ENCODE results near the gene DNAL4.
A peak's percentile ranks its signal among the peaks of the same experiment; 100 is the strongest.

DNAL4 gene

DNA sequence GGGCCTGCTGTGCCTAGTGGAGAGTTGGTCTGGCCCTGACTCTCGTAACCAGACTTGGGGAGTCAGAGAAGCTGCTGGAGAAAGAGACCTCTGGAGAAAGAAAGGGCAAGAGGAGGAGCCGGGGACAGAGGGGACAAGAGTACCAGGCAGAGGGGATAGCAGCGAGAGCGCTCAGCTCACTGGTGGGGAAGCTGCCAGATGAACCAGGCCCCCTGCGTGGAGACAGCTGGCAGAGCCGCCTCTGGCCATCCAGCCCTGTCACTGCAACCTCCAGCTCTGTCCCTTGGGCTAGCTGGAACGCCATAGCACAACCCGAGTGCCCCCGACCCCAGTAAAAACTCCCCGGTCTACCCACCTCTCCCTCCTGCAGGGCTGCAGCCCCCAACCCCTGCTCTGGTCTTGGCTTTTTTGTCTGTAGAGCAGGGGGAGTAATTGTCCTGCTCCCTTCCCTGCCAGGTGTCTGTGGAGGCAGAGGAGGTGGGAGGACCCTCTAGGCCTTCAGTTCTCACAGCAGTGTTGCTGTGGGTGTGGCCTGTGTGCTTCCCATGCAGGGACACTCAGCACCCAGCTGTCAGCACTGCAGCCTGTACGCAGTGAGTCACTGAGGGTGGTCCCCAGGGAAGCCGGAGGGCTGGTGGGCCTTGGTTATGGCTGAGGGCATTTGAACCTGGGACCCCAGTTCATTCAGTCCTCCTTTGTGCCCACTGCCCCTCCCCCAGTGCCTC, 33.3 kb downstream of the DNAL4 start:
- ATAC-seq = peak; percentile 52
- Mint-ChIP-seq H3K4me1 (peaks cover 32% of the 10 kb centered on the region), H3K36me3 (no peaks in the 10 kb centered on the region), H3K27ac (no peak overlapping the region), H3K9me3 (no peaks in the 10 kb centered on the region), H3K4me3 (peak overlapping the region; percentile 6), H3K27me3 (no peaks in the 10 kb centered on the region)

DNA sequence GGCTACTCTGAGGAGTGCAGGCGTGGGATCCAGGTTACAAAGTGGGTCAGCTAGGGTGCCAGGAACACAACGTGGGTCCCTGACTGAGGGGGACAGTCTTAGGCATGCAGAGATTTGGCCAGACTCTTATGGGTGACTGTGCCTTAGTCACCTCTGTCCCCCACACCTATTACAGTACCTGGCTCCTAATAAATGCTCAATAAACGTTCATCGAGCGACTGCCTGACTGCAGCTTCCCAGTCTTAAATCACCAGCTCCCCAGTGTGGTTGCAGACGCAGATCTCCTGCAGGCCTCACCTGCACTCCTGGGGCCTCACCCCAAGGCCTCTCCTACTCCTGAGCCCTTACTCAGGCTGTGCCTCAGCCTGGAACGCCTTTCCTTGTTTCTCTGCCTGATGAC, 34.9 kb downstream of the DNAL4 start:
- H3K4me1 Mint-ChIP-seq = peaks cover 45% of the 10 kb centered on the region

DNA sequence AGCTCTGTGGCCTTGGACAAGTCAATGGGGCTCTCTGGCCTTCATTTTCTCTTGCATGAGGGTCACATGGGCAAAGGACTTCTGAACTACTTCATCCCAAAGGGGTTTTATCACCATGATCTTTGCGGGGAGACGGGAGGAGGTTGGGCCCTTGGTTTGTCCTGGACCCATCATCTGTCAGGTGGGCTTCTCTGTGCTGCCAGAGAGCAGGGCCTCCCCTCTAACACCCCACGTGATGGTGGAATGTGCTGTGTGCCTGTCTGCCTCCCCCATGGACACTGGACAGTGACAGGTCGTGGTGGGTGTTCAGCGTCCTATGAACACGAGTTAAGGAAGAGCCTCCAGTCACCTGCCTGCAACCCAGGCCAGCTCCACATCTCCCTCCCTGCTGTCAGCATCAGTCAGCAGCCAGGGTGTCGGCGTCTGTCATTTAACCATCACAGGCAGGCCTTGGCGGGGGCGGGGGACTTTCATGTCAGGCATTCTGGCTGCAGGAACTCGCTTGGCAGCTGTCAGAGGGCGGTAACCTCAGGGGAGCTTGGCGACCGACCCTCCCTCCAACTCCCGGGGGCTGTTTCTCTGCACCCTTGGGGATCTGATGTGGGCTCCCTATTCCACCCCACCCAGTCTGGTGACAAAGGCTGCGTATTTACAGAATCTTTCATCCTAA, 35.5 kb downstream of the DNAL4 start:
- Mint-ChIP-seq H3K4me1 (peaks cover 51% of the 10 kb centered on the region), H3K27ac (peak overlapping the region; percentile 99), H3K36me3 (peaks cover 3% of the 10 kb centered on the region), H3K9me3 (no peaks in the 10 kb centered on the region), H3K4me3 (no peak overlapping the region), H3K27me3 (no peaks in the 10 kb centered on the region)
- no peak for ATAC-seq

More for the DNA sequence above, 34.9 kb downstream of the DNAL4 start:
- no peaks in the 10 kb centered on the region for H3K36me3 Mint-ChIP-seq
- no peaks in the 10 kb centered on the region for H3K27me3 Mint-ChIP-seq
- no peaks in the 10 kb centered on the region for H3K9me3 Mint-ChIP-seq
- no peak overlapping the region for H3K4me3 Mint-ChIP-seq
- peak overlapping the region; percentile 99 for H3K27ac Mint-ChIP-seq
- ATAC-seq = no peak

DNA sequence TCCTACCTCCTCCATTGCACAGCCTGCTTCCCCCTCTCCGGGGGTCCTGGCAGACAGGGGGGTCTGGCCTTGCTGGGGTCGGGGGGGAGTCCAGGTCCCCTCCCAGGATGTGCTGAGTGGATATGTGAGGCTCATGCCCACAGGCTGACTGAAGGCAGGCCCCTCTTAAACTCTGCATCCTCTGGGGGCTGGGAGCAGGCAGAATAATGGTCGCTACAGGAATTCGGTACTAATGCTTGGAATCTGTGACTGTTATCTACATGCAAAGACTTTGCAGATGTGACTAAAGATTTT, 36.5 kb downstream of the DNAL4 start:
- peak overlapping the region; percentile 99 for H3K27ac Mint-ChIP-seq
- no peaks in the 10 kb centered on the region for H3K9me3 Mint-ChIP-seq
- peaks cover 13% of the 10 kb centered on the region for H3K36me3 Mint-ChIP-seq
- H3K4me3 Mint-ChIP-seq = peak overlapping the region; percentile 91
- H3K4me1 Mint-ChIP-seq = peaks cover 61% of the 10 kb centered on the region
- no peak for ATAC-seq
- no peaks in the 10 kb centered on the region for H3K27me3 Mint-ChIP-seq

DNA sequence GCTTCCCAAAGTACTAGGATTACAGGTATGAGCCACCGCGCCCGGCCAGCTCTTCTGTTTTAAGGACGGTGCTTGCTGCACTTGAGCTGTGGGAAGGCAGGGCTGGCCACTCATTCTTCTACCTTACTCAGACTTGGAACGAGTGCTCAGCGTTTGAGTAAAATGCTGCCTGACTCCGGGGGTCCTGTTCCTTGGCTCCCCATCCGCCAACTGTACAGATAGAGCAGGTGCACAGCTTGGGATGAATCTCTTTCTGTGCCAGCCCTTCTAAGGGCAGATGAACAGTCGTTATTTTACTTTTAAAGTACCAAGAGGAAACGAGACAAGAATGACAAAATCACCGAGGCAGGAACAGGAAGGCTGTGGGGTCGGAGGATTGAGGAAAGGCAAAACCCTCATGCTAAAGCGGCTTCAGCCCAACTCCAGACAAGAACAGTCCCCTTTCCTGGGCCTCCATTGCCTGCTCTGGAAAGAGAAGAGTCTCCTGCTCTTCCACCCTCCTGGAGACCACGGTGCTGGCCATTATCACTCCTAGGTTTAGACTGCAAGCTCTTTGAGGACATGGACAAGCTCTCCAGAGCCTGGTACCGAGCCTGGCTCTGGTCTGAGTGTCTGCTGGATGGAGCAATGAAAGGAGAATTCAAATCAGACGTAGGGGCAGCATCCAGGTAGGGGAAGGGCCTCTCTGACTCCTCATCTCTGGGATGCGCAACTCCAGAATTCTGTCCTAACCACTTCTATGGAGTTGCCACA, 37.1 kb downstream of the DNAL4 start:
- Mint-ChIP-seq H3K36me3 (peaks cover 18% of the 10 kb centered on the region), H3K27ac (peak overlapping the region; percentile 99), H3K9me3 (no peaks in the 10 kb centered on the region), H3K27me3 (no peaks in the 10 kb centered on the region), H3K4me3 (peak overlapping the region; percentile 91), H3K4me1 (peaks cover 67% of the 10 kb centered on the region)
- no peak for ATAC-seq

DNA sequence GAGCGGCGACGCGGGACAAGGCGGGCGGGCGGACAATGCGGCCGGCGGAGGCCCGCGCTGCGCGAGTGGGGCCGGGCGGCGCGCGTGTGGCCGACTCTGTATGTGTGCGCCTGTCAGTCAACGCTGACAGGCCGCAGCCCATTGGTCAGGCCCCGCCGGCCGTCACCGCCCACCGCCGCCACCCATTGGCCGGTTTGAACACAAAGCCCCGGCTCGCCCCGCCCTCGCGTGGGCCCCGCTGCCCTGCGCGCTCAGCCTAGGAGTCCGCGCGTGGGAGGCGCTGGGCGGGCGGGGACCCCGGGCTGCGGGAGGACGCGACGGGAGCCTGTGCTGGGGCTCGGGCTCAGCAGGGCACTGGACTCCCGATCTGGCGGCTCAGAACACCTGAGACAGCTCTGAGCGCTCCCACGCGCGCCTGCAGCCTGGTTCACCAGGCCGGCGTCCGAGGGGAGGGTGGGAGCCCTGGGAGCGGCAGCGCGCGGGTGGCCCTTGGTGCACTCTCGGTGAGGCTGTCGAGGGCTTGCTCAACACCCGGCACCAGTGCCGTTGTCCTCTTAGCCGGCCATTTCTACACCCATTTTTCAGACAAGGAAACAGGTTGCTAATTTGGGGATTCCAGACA, 37.9 kb downstream of the DNAL4 start, which contains the start of gene SUN2:
TSS of gene SUN2 (minus strand) at position 88 of the 622 bp plus-strand sequence. CDS start 3,370 bp downstream, outside the sequence.
- no peaks in the 10 kb centered on the region for H3K27me3 Mint-ChIP-seq
- peaks cover 27% of the 10 kb centered on the region for H3K36me3 Mint-ChIP-seq
- peak within 1 kb of the TSS; percentile 99 for H3K27ac Mint-ChIP-seq
- peaks cover 75% of the 10 kb centered on the region for H3K4me1 Mint-ChIP-seq
- ATAC-seq = peak; percentile 88
- H3K9me3 Mint-ChIP-seq = no peaks in the 10 kb centered on the region
- H3K4me3 Mint-ChIP-seq = peak within 1 kb of the TSS; percentile 94

DNA sequence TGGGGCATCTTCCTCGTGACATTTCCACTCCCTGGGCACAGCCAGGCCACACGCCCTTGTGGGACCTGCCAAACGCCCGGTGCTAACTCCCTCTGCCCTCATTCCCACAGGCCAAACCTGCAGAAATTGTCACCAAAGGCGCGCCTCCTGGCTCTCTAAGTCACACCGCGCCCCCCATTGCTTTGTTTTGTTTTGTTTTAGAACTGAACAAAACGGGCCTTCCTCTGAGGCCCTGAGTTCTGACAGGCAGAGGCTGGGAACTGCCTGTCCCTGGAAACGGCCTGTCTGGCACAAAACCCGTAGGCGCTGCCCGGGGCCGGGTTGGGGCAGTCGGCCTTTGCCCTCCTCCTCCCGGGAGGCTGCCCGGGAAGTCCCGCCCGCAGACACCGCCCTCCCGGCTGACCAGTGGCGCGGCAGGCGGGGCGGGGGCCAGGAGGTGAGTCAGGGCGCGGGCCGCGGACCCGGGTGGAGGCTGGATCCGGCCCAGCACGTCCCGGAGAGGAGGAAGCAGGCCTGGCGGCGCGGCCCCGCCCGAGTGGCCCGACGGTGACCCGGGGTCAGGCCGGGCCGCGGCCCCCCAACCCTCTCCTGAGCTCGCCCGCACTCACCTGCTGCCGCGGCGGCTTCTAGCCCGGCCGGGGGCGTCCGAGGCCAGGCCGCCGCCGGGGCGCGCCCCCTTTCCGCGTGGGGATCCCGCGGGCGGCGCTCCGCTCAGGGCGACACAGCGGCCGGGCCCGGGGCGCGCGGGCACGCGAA, 38.6 kb downstream of the DNAL4 start:
- Mint-ChIP-seq H3K4me3 (peak overlapping the region; percentile 94), H3K9me3 (no peaks in the 10 kb centered on the region), H3K27ac (peak overlapping the region; percentile 99), H3K4me1 (peaks cover 82% of the 10 kb centered on the region), H3K27me3 (no peaks in the 10 kb centered on the region), H3K36me3 (peaks cover 32% of the 10 kb centered on the region)
- ATAC-seq = peak; percentile 66

DNA sequence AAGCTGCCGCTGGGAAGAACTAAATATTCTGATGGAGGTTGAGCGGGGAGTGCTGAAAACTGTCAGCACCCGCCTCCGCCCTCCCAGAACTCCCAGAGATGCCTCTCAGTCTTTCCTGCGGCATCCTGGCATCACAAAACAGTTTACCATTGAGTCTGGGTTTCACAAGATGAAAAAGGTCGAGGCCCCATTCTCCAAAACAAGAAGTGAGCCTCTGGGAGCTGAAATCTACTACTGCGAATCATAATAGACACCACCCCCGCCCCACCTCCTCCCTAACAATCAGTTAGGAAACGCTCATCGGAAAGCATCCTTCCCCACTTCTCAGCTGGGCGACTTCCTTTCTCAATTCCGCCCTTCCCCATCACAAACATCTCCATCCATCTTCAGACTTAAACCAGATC, 39.2 kb downstream of the DNAL4 start:
- H3K4me1 Mint-ChIP-seq = peaks cover 88% of the 10 kb centered on the region
- peaks cover 37% of the 10 kb centered on the region for H3K36me3 Mint-ChIP-seq
- peak overlapping the region; percentile 94 for H3K4me3 Mint-ChIP-seq
- no peak for ATAC-seq
- H3K27me3 Mint-ChIP-seq = no peaks in the 10 kb centered on the region
- no peaks in the 10 kb centered on the region for H3K9me3 Mint-ChIP-seq
- H3K27ac Mint-ChIP-seq = peak overlapping the region; percentile 99

DNA sequence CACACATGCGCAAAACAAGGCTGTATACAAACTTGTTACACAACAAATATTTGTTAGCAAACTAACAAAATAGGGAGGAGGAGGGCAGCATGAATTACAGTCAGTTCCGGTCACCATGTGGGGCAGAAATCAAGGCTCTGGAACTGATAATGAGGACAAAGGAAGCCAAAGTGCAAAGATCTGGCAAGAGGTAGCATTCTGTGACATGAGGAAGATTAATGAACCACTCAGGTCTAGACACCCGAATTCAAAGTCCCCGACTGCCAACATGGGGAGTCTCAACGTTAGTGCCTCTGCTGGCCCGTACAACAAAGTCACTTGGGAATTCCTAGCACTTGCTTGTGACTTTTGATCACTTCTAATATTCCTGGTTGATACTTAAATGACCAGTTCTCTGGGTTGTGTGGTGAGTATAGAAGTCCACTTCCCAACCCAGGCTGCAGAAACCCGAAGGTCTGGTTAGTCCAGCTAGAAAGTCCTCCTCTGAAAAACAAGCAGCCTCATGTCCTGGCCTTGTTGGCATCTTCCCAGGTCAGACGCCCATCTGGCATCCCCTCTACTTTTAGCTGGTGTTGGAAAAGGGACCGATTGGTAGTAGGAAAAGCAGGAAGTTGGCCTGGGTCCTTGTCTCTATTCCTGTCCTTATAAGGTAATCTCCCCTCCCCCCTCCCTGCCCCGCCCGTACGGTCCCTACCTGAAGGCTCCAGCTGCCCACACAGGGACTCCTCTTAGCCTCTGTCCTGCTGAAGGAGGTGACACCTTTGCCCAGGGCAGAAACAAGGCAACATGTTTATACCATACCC, 39.8 kb downstream of the DNAL4 start:
- no peaks in the 10 kb centered on the region for H3K9me3 Mint-ChIP-seq
- peaks cover 43% of the 10 kb centered on the region for H3K36me3 Mint-ChIP-seq
- H3K27ac Mint-ChIP-seq = peak overlapping the region; percentile 99
- no peak for ATAC-seq
- peaks cover 91% of the 10 kb centered on the region for H3K4me1 Mint-ChIP-seq
- no peaks in the 10 kb centered on the region for H3K27me3 Mint-ChIP-seq
- H3K4me3 Mint-ChIP-seq = peak overlapping the region; percentile 94

DNA sequence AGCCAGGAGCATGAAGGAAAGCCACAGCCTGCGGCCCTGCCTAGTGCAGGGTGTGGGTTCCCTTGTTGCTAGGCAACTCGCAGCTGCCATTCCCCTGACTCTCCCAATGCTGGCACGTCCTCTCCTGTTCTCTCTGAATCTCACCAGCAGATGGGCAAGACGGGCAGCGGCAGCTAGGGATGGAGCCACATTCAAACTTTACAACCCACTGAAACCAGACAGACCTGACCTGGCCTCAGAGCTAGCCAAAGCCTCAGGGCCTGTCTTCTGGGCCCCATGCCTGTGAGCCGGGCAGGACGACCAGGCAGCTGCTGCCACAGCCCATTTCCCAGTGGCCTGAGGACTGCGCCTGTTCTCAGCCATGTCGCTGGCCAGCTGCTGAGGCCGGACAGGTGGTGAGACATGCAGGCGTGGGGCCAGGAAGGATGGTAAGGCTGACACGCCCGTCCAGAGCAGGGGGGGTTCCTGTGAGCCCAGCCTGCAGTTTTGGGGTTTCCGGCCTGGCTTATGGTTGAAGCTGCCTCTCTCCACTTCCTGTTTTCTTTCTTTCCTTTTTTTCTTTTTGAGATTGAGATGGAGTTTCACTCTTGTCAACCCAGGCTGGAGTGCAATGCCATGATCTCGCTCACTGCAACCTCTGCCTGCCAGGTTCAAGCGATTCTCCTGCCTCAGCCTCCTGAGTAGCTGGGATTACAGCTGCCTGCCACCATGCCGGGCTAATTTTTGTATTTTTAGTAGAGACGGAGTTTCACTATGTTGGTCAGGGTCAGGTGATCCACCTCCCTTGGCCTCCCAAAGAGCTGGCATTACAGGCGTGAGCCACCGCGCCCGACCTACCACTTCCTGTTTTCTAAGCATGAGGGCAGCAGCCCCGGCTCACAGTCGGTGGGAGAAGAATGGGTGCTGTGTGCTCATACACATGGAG, 42.3 kb downstream of the DNAL4 start:
- ATAC-seq = peak; percentile 78
- Mint-ChIP-seq H3K36me3 (peaks cover 46% of the 10 kb centered on the region), H3K27ac (peak overlapping the region; percentile 99), H3K9me3 (no peaks in the 10 kb centered on the region), H3K4me3 (peak overlapping the region; percentile 82), H3K27me3 (no peaks in the 10 kb centered on the region), H3K4me1 (peaks cover 68% of the 10 kb centered on the region)

DNA sequence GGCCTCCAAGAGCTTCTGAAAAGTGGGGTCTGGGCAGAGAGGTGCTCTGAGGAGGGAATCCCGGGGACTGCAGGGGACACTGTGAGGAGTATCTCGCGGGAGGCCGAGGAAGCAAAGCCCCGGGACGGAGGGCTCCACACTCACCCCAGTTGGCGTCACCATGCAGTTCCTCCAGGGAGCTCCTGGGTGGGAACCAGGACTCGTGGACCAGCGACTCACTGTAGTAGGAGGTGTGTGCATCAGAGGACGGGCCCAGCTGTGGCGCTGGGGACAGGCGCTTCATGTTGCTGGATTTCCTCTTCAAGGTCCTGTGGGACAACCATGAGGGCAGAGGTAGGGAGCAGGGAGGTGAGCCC, 42.9 kb downstream of the DNAL4 start:
- Mint-ChIP-seq H3K27ac (peak overlapping the region; percentile 99), H3K36me3 (peaks cover 46% of the 10 kb centered on the region), H3K9me3 (no peaks in the 10 kb centered on the region), H3K4me1 (peaks cover 63% of the 10 kb centered on the region), H3K4me3 (peak overlapping the region; percentile 82), H3K27me3 (no peaks in the 10 kb centered on the region)
- ATAC-seq = no peak

DNA sequence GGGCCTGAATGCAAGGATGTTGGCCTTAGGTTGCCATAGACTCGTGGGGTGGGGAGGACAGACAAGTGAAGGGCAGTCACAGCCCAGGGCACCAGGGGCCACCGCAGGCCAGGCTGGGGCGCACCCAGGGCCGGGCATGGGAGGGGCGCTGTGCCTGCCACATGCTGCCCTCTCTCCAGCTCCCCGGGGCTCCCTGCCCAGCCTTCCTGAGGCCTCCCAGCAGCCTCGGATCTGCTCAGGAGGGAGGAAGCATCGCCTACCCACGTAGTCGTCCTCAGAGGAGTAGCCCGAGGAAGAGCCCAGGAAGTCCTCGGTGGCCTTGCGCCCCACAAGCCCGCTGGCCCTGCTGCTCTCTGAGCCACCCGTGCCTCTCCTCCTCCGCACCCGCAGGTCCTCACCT, 43.3 kb downstream of the DNAL4 start:
- Mint-ChIP-seq H3K4me3 (no peak overlapping the region), H3K4me1 (peaks cover 63% of the 10 kb centered on the region), H3K27me3 (no peaks in the 10 kb centered on the region), H3K9me3 (no peaks in the 10 kb centered on the region), H3K36me3 (peaks cover 49% of the 10 kb centered on the region), H3K27ac (peak overlapping the region; percentile 99)
- no peak for ATAC-seq

DNA sequence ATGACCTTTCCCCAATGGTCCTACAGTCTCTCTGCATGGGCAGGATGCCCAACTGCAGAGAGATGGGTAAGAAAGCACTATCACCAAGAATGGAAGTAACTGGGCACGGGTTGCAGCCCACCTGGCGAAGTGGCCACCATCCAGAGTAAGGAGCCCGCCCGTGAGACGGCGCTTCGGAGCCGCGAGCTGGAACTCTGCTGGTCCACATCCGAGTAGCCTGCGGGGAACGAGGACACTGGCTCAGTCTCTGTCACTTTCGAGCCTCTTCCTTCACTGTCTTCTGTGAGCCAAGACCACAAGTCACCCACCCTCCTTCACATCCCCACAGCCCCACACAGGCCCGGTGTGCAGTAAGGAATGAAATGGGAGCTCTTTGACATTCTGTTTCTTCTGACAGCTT, 43.8 kb downstream of the DNAL4 start:
- Mint-ChIP-seq H3K36me3 (peaks cover 54% of the 10 kb centered on the region), H3K4me1 (peaks cover 61% of the 10 kb centered on the region), H3K4me3 (no peak overlapping the region), H3K9me3 (no peaks in the 10 kb centered on the region), H3K27ac (peak overlapping the region; percentile 99), H3K27me3 (no peaks in the 10 kb centered on the region)
- no peak for ATAC-seq
